OCI-LY1 (cell line): ENCODE data around the gene PRKCE.

Experiments
- CTCF ChIP-seq: fragments of 200-600 bp; sonication (generic), shearing (Covaris generic); IDR thresholded peaks from 2 replicates; pipeline ENCODE4 v1.5.1; 2017; ENCODE audit warnings: mild to moderate bottlenecking, antibody characterized with exemption, low read length, moderate library complexity, mixed read lengths
- EZH2 ChIP-seq: fragments of 200-600 bp; sonication (generic), shearing (Covaris generic); IDR thresholded peaks from 2 replicates; pipeline ENCODE4 v1.8.0; 2017; ENCODE audit warnings: borderline replicate concordance, mixed run types, mild to moderate bottlenecking, antibody characterized with exemption, low read length, moderate library complexity, mixed read lengths

GRCh38 chr2:46039543-46040303 is 388.2 kb downstream of the PRKCE start:
- TF ChIP-seq CTCF (no peak), EZH2 (no peak)
